Stimulated activated CD4-positive, alpha-beta T cell treated with anti-CD3 and anti-CD28 coated beads, Interleukin-4, amount 100 ng/mL, for 1 hour (primary cell): Measurements from ENCODE around the gene NOL4L.

Experiments used
- DNase-seq: peaks from one replicate; pipeline ENCODE4 v3.0.0-alpha.2; 2020

The NOL4L gene, protein sequence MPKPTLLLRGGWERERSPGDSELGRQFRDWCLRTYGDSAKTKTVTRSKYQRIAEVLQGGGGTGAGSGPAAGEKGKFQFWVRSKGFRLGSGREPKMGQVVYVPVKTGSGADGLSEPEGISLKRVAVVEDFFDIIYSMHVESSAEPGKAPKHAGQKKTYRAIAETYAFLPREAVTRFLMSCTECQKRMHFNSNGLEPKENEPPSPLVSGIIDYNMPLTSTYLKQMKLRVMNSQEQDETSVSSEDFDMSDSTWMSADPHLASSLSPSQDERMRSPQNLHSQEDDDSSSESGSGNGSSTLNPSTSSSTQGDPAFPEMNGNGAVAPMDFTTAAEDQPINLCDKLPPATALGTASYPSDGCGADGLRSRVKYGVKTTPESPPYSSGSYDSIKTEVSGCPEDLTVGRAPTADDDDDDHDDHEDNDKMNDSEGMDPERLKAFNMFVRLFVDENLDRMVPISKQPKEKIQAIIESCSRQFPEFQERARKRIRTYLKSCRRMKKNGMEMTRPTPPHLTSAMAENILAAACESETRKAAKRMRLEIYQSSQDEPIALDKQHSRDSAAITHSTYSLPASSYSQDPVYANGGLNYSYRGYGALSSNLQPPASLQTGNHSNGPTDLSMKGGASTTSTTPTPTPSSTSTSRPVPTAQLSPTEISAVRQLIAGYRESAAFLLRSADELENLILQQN

DNA sequence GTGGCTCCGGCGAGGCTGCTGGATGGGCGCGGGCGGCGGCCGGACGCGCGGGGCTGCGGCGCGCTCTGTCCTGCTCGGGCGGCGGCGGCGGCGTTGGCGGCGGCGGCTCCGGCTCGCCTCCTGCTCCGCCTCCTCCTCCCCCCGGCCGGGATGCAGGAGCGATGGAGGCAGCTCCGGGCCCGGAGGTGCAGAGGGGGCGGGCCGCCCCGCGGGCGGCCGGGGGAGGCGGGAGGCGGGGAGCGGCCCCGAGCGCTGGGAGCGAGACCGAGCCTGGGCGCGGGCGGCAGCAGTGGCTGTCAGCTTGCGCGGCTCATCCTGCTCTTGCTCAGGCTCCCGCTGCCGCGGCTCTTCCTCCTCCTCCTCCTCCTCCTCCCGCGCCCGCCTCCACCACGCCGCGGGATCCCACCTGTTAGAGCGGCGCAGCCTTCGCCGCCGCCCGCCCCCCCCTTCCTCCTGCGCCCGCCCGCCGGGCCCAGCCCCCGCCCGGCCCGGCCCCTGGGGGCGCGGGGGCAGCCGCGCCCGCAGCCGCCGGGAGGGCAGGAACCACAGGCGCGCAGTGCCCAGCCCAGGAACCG lies at the start of gene NOL4L:
NOL4L (minus strand) TSS at position 323 of the 575 bp plus-strand sequence. CDS start 443 bp downstream, outside the sequence.
- DNase-seq = peak; percentile 50

- no peak for DNase-seq
These were observed 49.1 kb upstream of the NOL4L start for GRCh38 chr20:32634041-32634805.

DNA sequence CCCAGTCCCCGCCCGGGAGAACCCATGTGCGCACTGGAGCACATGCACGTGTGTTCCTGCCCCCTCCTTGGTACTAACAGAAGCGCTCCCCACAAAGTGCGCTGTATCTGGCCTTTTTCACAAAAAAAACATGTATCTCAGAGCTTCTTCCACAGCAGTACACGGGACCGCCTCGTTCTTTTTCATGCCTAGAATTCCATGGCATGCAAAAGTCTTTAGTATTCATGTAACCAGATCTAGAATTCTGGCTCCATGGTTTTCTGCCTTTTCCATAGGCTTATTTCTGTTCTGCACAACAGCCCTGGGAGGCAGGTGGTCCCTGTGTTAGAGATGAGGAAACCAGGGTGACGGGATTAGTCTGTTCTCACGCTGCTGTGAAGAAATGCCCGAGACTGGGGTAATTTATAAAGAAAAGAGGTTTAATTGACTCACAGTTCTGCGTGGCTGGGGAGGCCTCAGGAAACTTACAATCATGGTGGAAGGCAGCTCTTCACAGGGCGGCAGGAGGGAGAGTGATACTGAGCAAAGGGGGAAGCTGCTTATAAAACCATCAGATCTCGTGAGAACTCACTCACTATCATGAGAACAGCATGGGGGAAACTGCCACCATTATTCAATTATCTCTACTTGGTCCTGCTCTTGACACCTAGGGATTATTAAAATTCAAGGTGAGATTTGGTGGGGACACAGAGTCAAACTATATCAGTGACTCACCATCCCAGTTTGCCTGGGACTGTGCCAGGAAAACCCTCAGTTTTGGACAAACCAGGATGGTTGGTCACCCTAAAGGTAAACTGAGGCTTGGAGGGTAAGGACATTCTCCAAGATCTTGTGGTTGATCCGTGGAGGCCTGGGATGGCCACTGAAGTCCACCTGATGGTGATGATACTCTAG lies 47.6 kb upstream of the NOL4L start:
- no peak for DNase-seq

DNA sequence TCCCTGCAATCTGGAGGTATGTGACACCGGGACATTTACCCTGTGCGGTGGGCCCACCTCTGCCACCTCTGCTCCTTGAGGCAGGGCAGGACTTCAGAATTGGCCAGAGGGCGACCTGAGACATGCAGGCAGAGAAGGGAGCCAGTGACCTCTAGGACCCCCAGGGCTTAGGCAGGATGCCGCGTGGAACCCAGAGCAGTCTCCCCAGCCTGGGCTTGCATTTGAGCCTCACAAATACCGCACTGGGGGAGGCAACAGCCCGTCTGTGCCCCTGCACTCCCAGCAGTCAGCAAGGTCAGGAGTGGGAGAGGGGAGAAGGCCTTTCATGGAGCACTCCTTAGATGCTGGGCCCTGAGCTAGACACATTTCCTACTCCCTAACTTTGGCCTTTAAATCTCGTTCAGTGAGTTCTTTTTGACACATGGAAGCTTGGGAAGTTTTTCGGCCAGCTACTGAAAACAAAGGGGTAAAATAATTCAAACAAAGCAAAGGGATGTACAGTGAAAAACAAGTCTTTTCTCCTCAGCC lies 46.9 kb upstream of the NOL4L start:
- no peak for DNase-seq

DNA sequence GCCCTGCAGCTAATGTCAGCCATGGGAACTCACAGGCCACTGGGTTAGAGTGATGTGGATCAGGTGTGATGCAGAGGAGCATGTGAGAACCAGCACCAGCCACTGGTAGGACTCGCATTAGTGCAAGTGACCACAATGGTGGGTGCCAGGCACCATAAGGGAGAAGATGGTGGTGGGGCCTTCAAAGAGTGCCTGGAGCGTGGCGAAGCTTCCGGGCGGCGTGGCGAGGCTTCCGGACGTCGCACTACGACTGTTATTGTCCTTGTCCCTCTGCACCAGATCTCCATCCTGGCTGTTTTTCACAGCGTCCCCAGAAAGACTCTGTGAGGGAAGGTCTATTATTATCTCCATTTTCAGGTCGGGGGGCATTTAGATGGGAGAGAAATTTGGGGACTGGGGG lies 44.7 kb upstream of the NOL4L start:
- no peak for DNase-seq

GRCh38 chr20:32628960-32629530 lies 43.9 kb upstream of the NOL4L start:
- DNase-seq = no peak

GRCh38 chr20:32626859-32627636 lies 41.9 kb upstream of the NOL4L start:
- no peak for DNase-seq

- no peak for DNase-seq
These were observed 41.3 kb upstream of the NOL4L start for GRCh38 chr20:32626407-32626806.

GRCh38 chr20:32625996-32626395 lies 40.9 kb upstream of the NOL4L start:
- DNase-seq = no peak

GRCh38 chr20:32624687-32625345 lies 39.7 kb upstream of the NOL4L start:
- no peak for DNase-seq

DNA sequence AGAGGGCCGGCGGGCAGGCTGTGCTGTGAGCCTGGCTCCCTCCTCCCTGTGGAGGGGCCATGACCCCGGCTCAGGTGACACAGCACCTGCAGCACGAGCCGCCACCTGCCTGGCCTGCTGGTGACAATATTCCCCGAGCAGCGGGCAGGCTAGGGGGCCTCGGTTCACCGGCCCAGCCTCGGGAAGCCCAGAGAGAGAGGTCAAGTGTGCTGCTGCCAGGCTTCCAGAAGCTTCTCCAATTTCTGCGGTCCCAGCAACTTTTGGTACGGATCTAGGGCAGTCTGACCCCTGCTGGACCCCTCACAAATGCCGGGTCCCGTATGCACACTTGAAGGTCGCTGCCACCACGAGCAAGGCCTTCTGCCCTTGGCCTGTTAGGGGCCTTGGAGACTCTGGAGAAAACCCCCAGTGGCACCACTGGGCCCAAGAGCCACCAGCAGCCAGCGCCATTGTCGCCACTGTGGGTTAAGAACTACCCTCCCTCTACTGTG lies 38.6 kb upstream of the NOL4L start:
- no peak for DNase-seq

- DNase-seq = no peak
These were observed 37.7 kb upstream of the NOL4L start for GRCh38 chr20:32622585-32623468.

DNA sequence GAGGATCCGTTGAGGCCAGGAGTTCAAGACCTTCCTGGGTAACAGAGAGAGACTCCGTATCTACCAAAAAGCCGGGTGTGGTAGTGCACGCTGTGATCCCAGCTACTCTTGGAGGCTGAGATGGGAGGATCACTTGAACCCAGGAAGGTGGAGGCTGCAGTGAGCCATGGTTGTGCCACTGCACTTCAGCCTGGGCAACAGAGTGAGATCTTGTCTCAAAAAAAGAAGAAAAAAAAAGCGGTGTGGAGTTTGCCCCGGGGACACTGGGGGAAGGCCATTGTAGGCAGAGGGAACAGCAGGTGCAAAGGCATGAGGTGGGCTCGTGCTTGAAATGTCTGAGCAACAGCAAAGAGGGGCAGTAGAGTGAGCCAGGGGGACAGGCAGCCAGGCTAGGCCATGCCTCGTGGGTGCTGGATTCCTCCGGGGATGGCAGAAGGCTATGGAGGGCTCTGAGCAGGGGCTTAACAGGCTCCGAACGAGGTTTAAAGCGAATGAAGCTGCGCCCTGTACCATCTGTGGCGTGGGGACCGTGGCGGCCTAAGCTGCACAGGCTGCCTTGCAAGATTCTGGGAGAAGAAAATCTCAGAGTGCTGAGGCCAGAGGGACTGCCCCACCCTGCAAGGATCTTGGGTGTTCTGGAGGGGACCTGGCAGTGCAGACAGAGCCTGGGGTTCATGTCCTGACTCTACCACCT lies 36.9 kb upstream of the NOL4L start:
- DNase-seq = no peak

- no peak for DNase-seq
These were observed 36.1 kb upstream of the NOL4L start for GRCh38 chr20:32621071-32621890.

DNA sequence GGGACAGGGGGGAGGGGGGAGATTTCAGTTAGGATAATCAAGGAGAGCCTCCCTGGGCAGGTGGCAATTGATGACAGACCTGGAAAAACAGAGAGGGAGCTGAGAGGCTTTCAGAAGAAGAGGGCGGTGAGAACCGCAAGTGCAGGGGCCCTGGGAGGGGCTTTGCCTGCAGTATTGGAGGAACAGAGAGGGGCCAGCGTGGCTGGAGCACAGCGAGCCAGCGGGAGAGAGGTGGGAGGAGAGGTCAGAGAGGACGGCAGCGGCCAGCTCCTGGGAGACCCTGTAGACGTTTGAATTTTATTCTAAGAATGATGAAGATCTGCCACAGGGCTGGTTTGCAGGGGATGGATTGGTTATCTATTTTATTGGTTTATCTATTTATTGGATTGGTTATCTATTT lies 34.5 kb upstream of the NOL4L start:
- DNase-seq = no peak

DNA sequence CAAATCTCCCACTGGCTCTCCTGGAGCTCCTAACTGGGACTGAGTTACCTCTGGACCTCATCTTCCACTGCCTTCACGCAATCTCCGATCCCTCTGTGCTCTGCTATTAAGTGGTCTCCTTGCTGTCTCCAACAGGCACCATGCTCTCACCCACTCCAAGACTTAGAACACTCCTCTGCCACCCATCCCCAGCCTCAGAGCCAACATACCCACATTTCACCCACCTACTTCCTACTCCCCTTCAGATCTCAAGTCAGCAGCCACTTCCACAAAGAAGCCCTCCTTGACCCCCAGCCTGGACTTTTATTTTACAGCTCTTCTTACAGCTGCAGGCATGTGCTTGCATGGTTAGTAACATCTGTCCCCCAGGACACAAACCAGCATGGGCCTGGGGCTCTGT lies 29.6 kb upstream of the NOL4L start:
- DNase-seq = no peak

GRCh38 chr20:32614303-32614702 lies 29.2 kb upstream of the NOL4L start:
- DNase-seq = no peak
